MM.1S (cell line): ENCODE data around the gene PLPPR3.

Source experiments
- CTCF ChIP-seq: fragments of 300-600 bp; sonication (generic); IDR thresholded peaks from 2 replicates; pipeline ENCODE4 v1.5.1; 2016; ENCODE audit warnings: antibody characterized with exemption, low read length, mixed read lengths
- EZH2 ChIP-seq: fragments of 300-600 bp; sonication (generic); optimal IDR thresholded peaks from 2 replicates; pipeline ENCODE3; 2017; ENCODE audit warnings: low read depth, mild to moderate bottlenecking, antibody characterized with exemption, low read length, mixed read lengths
- EZH2phosphoT487 ChIP-seq: fragments of 300-600 bp; sonication (generic); IDR thresholded peaks from 2 replicates; pipeline ENCODE4 v1.6.1; 2018; ENCODE audit warnings: antibody characterized with exemption, low read length

GRCh38 chr19:800360-801029 is 21.3 kb downstream of the PLPPR3 start:
- TF ChIP-seq CTCF (no peak), EZH2phosphoT487 (no peak), EZH2 (no peak)
